NCI-H2227 (cell line): ENCODE data around the gene MAPKAP1.

Experiments
- DNase-seq: peaks from one replicate; lab custom pipeline; 2025; ENCODE audit not compliant: unreplicated experiment; lab: John Stamatoyannopoulos, UW

The MAPKAP1 gene

DNA sequence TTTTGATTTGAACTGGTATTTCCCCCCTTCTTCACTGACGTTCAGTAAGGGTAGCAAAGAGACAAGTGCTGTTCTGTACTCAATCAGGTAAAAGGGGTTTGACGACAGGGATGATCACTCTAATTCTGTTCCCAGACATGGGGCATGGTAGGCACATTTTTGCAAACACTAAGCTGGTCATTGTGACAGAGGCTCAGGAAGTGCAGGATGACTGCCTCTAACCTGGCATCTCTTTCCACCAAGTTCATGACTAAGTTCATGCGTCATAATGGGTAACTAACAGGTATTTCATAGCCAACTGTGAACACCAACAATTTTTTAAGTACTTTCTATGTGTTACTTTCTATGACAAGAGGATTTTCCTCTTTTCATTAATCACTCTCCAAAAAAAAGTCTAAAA, 166.5 kb downstream of the MAPKAP1 start:
- no peak for DNase-seq

DNA sequence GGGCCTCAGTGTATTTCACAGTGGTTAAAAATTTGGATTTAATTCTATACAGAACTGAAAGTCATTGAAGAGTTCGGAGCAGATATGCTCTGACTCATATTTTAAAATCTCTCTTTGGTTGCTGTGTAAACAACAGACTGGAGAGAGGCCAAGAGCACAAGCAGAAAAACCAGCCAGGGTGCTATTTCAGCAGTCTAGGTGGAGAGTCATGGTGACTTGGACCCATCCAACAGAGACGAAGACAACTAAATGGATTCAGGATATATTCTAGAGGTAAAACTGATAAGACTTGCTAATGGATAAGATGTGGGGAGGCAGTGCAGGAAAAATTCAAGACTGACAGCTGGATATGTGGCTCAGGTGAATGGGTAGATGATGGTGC, 168.9 kb downstream of the MAPKAP1 start:
- no peak for DNase-seq

DNA sequence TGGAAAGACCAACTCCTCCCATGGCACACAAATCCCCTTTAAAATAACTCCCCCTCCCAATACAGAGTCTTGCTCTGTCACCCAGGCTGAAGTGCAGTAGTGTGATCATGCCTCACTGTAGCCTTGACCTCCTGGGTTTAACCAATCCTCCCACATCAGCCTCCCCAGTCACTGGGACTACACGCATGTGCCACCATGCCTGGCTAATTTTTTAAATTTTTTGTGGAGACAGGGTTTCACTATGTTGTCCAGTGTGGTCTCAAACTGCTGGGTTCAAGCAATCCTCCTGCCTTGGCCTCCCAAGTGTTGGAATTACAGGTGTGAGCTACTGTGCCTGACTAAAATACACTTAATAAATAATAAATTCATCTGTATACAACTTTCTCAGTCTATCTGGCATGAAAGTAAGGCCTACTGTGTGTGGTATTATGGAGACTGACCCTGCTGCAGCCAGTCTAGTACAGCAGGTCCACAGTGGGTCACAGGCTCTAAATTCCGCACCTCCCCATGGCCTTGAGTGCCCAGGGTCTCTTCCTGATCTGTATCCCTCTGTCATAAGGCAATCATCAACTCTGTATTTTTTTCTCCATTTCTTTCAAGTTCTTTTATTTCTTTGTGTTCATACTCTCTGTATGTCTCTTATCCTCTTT, 169.4 kb downstream of the MAPKAP1 start:
- DNase-seq: no peak

GRCh38 chr9:125536776-125537175, 170.2 kb downstream of the MAPKAP1 start:
- DNase-seq: no peak

DNA sequence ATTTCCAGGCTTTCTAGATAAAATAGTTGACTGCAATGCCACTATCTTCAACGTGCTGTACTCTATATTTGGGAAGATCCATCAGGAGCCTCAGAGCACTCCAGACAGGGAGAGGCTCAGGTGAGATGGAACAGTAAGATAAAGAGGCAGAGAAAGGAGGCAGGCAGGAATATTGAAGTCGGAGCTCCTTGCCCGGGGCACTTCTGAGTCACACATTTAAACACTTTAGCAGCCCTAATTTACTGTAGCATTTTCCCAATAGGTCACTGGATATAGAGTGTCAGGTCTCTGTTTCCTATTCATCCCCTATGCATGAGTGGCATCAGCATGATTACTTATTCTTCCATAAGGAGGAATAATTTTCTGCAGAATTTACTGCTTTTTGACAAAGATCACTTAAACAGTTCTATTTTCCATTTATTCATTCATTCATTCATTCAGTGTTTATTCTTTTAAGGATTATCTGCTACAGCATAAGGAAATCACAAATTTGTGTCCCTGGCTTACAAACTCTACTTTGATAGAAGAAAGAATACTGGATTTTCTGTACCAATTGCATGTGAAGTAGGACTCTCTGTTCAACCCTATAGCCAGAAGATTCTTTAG, 170.7 kb downstream of the MAPKAP1 start:
- no peak for DNase-seq

DNA sequence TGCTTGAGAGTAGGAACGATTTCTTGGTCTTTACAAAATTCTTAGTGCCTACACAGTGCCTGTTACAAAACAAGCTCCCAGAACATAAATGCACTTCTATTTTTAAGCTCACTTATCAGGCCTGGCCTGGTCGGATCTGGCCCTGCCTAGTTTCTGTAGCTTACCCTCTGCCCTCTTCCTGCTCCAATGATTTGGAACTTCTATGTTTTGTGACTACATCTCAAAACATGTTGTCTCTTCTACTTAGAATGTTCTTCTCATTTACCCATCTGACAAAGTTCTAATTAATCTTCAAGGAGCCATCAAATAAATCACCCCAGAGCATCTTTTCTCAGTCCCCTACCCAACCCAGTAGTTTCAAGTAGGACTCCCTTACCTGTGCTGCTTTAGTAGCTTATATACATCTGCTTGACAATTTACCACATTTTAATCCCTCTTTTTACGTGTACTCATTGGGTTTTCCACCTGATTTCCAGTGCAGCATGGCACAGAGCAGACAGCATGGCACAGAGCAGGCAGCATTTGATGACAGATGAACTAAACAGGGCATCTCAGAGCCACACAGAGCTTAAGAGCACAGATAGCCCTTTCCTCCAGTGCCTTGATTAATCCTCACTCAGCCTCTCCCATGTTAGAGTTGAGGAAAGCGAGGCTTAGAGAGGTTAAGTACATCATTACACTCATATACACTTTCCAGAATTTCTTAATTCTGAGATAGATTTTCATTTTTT, 171.9 kb downstream of the MAPKAP1 start:
- DNase-seq: no peak

DNA sequence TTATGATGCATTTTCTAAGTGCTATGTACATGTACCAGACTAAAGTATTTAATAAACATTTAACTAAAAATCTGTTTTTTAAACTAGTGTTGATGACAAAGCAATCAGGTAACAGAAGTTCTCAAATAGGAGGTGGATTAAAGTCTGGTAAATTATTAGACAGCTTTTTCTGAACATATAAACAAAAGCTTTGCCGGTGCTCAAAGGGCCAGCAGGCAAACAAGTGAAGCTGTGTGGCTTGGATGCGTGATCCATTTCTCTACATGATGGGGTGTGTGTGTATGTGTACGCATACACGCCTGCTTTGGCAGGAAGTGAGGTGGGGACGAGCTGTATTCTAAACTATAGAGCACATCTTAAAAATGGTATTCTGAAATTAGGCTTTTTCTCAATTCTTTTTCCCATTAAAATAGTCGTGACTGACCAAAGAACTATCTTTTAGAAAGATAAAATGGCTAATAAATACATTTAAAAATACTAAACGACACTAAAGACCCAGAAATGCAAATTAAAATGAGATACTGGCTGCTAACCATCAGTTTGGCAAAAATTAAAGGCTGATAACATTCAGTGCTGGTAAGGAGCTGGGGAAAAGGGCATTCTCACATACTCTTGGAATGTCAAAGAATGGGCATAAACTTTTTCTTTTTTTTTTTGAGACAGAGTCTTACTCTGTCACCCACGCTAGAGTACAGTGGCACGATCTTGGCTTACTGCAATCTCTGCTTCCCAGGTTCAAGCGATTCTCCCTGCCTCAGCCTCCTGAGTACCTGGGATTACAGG, 174.0 kb downstream of the MAPKAP1 start:
- no peak for DNase-seq

DNA sequence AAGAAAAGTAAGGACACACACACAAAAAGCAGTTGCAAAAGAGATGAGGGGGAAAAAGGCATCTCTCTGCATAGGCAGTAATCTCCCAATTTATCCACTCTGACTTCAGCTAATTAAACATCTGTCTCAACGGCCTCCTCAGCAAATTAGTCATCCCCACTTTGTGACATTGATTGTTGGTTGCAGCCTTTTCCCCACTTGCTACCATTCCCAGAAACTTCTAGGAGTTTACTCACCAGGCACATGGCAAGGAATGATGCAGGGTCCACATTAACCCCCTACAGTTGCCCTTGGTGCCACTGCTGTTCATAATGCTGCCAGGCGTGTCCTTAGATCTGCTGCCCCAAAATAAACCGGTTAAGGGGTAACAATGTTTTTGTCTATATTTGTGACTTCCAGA, 174.6 kb downstream of the MAPKAP1 start:
- DNase-seq: no peak

DNA sequence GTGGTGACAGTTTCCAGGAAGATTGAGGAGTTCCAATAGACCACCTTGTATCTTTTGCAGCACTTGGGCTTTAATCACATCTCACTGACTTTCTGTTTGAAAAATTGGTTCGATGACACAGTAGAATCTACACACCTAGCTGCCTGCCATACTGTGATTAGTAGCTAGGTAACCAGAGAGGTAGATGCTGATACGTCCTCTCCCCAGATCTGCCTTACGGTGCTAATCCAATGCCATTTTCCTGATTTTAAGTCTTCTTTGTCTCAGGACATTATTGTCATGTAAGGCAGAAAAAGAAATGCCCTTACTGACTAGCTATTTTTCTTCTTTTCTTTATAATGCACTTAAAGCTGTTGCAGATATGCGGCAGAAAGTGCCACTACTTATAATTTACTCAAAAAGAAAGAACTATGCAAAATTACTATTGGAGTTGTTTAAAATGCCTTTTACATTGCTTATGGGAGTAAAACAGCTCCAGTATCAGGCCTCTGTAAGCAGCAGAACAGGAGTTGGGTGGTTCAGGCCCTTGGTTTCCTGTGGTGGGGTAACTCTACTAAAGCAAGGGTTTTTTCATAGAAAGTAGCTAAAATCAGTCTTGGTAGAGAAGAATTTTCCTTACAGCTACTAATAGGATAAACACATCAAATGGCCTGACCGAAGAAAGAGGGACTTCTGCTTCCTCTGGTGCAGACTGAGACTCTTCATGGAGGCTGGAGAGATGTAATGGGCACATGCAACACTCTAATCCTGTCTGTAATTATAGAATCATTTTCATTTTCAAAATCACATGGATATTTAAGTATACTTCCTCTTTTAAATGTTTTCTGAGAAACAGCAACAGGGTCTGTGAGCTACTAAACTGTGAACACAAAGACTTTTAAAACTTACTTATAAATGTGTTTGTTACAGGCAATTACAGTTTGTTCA, 177.2 kb downstream of the MAPKAP1 start:
- no peak for DNase-seq

DNA sequence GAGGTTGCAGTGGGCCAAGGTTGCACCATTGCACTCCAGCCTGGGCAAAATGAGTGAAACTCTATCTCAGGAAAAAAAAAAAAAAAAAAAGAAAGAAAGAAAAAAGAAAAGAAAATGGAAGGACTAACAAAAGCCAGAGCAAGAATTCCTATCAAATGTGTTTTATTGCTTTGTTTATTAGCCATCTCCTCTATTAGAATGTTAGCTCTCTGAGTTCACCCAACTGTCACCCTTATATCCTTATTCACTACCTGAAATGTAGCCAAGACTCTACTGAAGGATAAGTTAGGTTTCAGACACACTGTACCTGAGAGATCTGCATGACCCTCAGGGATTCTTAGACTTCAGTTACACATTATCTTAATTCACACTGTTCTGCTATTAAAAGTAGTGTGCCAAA, 177.9 kb downstream of the MAPKAP1 start:
- no peak for DNase-seq

DNA sequence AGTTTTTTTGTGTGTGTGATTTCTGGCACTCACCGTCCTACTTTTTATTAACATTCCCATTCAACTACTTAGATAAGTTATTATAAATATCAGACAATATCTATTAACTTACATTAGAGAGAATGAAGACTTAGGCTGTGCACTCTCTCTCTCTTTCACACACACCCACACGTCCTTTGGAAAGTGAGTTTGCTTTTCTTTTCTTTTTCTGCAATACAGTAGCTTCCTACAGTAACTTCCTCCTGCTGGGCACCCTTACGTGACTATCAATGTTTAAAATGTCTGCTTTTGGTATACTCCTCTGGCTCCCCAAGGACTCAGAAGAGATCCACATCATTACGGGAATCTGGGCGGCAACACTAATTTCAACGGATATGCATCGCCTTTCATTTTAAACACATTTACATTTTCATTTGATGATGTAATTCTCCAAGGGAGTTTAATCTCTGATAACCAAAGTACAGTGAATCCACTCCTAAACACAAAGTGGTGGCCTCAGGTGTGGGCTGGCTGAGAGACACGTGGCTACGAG, 179.5 kb downstream of the MAPKAP1 start:
- DNase-seq: no peak

GRCh38 chr9:125525921-125526631, 180.9 kb downstream of the MAPKAP1 start:
- no peak for DNase-seq

GRCh38 chr9:125524583-125525355, 182.2 kb downstream of the MAPKAP1 start:
- DNase-seq: no peak

GRCh38 chr9:125523681-125524080, 183.3 kb downstream of the MAPKAP1 start:
- DNase-seq: no peak

- DNase-seq: no peak
Observed at GRCh38 chr9:125522328-125522725, 184.7 kb downstream of the MAPKAP1 start.

DNA sequence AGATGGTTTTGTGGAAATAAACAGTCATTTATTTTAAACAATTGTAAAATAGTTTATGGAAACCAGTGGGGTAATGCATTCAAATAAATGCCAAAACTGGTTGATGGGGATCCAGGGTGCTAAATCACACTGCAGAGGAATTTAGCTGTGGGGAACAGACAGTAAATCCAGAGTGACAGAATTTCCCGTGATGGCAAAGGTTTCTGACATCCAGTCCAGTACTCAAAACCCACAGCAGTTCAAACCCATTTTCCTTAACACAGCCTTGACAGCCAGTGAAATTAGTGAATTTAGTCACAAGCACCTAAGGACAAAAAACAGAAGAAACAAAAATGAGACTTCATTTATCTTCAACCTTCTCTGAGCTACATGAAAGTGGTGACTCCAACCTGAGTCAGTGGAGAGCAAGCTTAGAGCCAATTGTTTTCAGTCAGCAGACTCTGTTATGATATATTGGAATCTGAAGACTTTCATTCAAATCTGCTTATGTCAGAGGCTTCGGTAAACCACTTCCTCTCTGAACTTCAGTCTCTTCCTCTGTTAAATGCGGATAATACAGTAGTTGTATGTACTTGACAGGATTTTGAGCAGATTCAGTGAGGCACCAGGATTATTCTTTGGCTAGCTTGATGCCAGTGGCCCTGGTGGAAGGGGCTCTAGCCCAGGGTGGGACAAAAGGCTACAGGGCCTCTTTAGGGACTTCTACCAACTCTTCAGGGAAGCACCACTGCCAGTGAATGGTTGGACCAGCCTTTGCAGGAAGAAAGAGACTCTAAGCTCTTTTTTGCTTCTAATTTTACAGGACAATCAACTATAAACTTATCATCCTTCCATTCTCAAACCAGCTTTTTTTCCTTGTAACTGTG, 185.3 kb downstream of the MAPKAP1 start:
- no peak for DNase-seq

DNA sequence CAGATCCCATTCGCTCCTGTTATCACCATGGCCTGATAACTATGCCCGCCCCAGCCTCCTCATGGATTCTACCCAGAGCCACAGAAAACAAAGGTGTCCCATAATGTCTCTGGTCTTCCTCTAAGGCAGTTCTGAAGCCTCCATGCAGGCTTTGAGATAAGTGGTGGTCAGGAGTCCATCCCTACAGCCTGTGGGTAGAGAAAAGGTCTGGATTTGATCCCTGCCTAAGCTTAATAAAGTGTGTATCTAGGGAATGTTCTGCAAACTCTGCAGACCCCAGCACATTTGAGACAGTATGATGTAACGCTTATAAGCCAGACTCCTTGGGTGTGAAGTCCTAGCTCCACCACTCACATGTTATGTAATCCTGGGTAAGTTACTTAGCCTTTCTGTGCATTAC, 187.3 kb downstream of the MAPKAP1 start:
- no peak for DNase-seq

DNA sequence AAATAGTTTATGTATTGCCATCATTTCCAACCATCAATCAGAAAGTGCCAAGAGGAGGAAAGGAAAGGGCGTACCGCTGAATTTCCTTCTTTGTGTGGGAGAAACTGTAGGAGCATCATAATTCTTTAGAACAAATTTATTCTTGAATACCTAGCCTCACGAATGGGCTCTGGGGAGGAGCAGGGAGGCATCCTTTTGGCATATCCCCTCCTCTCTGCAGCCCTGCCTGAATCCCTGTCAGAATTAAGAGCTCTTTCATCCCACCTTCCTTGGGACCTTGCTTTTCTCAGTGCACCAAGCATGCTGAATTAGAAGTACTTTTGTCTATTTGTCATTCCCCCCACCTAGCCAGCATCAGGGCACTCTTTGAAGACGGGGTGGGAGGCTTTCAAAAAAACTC, 189.4 kb downstream of the MAPKAP1 start:
- no peak for DNase-seq
